Body of pancreas (tissue), 4 donors: ENCODE results near the gene CHAF1A.

Source experiments
- POLR2A ChIP-seq, 3 donors: fragments of 450-650 bp; IDR thresholded peaks; one replicate each; pipeline ENCODE4 v1.6.1; 2016; ENCODE audit warnings: antibody characterized with exemption in 3 of 3, mild to moderate bottlenecking in 2 of 3
- TF ChIP-seq, protein P1 (sequence below), 7 experiments: fragments of 450-650 bp in 4 of 7; fragments of 200-600 bp in 3 of 7; sonication (generic) in 3 of 7; IDR thresholded peaks; one replicate each; pipeline ENCODE4 v1.5.1; 2016 to 2019; ENCODE audit warnings: antibody characterized with exemption in 7 of 7

DNA sequence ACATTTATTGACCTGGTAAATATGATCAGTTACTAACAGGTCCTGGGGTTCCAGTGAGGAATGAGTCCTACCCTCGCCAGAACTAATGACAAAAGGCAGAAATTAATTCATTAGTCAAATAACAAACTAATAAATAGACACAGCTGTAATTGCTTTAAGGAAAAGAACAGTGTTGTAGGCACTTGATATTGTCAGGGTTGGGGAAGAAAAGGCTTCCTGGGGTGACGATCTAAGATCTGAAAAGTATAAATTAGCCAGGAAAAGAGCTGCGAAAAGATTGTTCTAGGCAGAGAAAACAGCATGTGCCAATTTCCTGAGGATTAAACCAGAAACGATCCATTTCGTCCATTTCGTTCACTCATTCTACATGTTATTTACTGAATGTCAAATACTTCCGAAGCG, 670 bp upstream of the CHAF1A start:
- TF ChIP-seq, protein P1, sequence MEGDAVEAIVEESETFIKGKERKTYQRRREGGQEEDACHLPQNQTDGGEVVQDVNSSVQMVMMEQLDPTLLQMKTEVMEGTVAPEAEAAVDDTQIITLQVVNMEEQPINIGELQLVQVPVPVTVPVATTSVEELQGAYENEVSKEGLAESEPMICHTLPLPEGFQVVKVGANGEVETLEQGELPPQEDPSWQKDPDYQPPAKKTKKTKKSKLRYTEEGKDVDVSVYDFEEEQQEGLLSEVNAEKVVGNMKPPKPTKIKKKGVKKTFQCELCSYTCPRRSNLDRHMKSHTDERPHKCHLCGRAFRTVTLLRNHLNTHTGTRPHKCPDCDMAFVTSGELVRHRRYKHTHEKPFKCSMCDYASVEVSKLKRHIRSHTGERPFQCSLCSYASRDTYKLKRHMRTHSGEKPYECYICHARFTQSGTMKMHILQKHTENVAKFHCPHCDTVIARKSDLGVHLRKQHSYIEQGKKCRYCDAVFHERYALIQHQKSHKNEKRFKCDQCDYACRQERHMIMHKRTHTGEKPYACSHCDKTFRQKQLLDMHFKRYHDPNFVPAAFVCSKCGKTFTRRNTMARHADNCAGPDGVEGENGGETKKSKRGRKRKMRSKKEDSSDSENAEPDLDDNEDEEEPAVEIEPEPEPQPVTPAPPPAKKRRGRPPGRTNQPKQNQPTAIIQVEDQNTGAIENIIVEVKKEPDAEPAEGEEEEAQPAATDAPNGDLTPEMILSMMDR (IDR thresholded peaks at IDR 0.05) = no peak
- TF ChIP-seq POLR2A (IDR thresholded peaks at IDR 0.05) = no peak
